NCI-H526 treated with DMSO at 0.1 percent for 48 hours (cell line): ENCODE data around the gene ATG7.
"Not testable (repeated sequence)": the region's sequence is repeated elsewhere in the genome, so short reads cannot be mapped to it uniquely, and the experiment has no call there.

Experiments used
- DNase-seq: peaks from one replicate; lab custom pipeline; 2025; lab: John Stamatoyannopoulos, UW

The ATG7 gene

GRCh38 chr3:11465744-11466616, 193.8 kb downstream of the ATG7 start:
- DNase-seq: no peak

- no peak for DNase-seq
Measured at GRCh38 chr3:11467875-11468274, 195.7 kb downstream of the ATG7 start.

- DNase-seq: no peak
Measured at GRCh38 chr3:11470031-11470853, 198.0 kb downstream of the ATG7 start.

GRCh38 chr3:11475324-11475723, 203.1 kb downstream of the ATG7 start:
- no peak for DNase-seq

- no peak for DNase-seq
Measured at GRCh38 chr3:11476735-11477144, 204.5 kb downstream of the ATG7 start.

GRCh38 chr3:11477407-11477911, 205.3 kb downstream of the ATG7 start:
- DNase-seq: no peak

GRCh38 chr3:11478167-11478566, 206.0 kb downstream of the ATG7 start:
- no peak for DNase-seq

GRCh38 chr3:11479221-11479620, 207.0 kb downstream of the ATG7 start:
- no peak for DNase-seq

- DNase-seq: no peak
Measured at GRCh38 chr3:11480663-11481298, 208.6 kb downstream of the ATG7 start.

GRCh38 chr3:11481556-11481955, 209.4 kb downstream of the ATG7 start:
- DNase-seq: no peak

GRCh38 chr3:11482021-11482420, 209.8 kb downstream of the ATG7 start:
- DNase-seq: no peak

GRCh38 chr3:11488356-11488755, 216.2 kb downstream of the ATG7 start:
- not testable (repeated sequence) for DNase-seq

GRCh38 chr3:11494131-11494916, 222.1 kb downstream of the ATG7 start:
- no peak for DNase-seq

GRCh38 chr3:11495948-11496557, 223.9 kb downstream of the ATG7 start:
- DNase-seq: no peak

GRCh38 chr3:11498177-11498576, 226.0 kb downstream of the ATG7 start:
- no peak for DNase-seq

GRCh38 chr3:11498646-11499045, 226.4 kb downstream of the ATG7 start:
- DNase-seq: no peak

- no peak for DNase-seq
Measured at GRCh38 chr3:11499144-11499543, 226.9 kb downstream of the ATG7 start.

GRCh38 chr3:11502413-11502812, 230.2 kb downstream of the ATG7 start:
- DNase-seq: not testable (repeated sequence)

- DNase-seq: no peak
Measured at GRCh38 chr3:11507719-11508118, 235.5 kb downstream of the ATG7 start.

- DNase-seq: no peak
Measured at GRCh38 chr3:11508346-11509172, 236.4 kb downstream of the ATG7 start.
